Uterus (tissue), 2 donors: ENCODE results near the gene NEDD4.

Experiments used
- CTCF ChIP-seq, 4 experiments: fragments of 200-600 bp in 2 of 4; fragments of 450-650 bp in 2 of 4; sonication (generic) in 2 of 4; IDR thresholded peaks; one replicate each; pipeline ENCODE4 v1.5.1; 2016 to 2019; ENCODE audit warnings: antibody characterized with exemption in 4 of 4, mild to moderate bottlenecking in 2 of 4, moderate library complexity in 1 of 4
- POLR2A ChIP-seq, 2 donors: fragments of 450-650 bp; IDR thresholded peaks; one replicate each; pipeline ENCODE4 v1.6.1; 2016; ENCODE audit warnings: antibody characterized with exemption in 2 of 2, mild to moderate bottlenecking in 1 of 2, moderate library complexity in 1 of 2

GRCh38 chr15:55891196-55891595 is 102.2 kb downstream of the NEDD4 start:
- TF ChIP-seq POLR2A (IDR thresholded peaks at IDR 0.05) (no peak), CTCF (IDR thresholded peaks at IDR 0.05) (no peak)
